Prostate gland (tissue), 2 donors: ENCODE results near the gene KCNJ14. TPM values are rescaled to one million over a fixed set of nuclear protein-coding genes. Genes with fewer than 3 reads are reported as not detected.

Experiments used
- DNase-seq: peaks from one replicate; pipeline ENCODE4 v3.0.0-alpha.2; 2019; ENCODE audit warnings: low spot score
- H3K27ac ChIP-seq, 2 donors: fragments of 200-600 bp; sonication (generic); 2 replicates each; pipeline ENCODE4 v1.5.1; 2017 to 2019
- H3K27me3 ChIP-seq: fragments of 200-600 bp; sonication (generic); replicated peaks from 2 replicates; pipeline ENCODE4 v1.5.1; 2019; ENCODE audit not compliant: insufficient read depth
- H3K36me3 ChIP-seq, 2 donors: fragments of 200-600 bp; sonication (generic); 1 replicate in 1 of 2; 2 replicates in 1 of 2; pipeline versions ENCODE4 v1.5.1 to v1.8.1; 2017 to 2019
- H3K4me1 ChIP-seq: fragments of 200-600 bp; sonication (generic); replicated peaks from 2 replicates; pipeline ENCODE4 v1.5.1; 2019
- H3K4me3 ChIP-seq, 2 donors: fragments of 200-600 bp; sonication (generic); 2 replicates each; pipeline ENCODE4 v1.5.1; 2017 to 2019
- H3K9me3 ChIP-seq: fragments of 200-600 bp; sonication (generic); 2 replicates; pipeline ENCODE4 v1.5.1; 2017
- CTCF ChIP-seq, 4 experiments: fragments of 200-600 bp in 2 of 4; fragments of 450-650 bp in 2 of 4; sonication (generic) in 2 of 4; IDR thresholded peaks; 1 replicate in 3 of 4; 2 replicates in 1 of 4; pipeline ENCODE4 v1.5.1; 2016 to 2019; ENCODE audit warnings: antibody characterized with exemption in 4 of 4, mild to moderate bottlenecking in 2 of 4, moderate library complexity in 2 of 4
- POLR2A ChIP-seq: fragments of 450-650 bp; IDR thresholded peaks from one replicate; pipeline ENCODE4 v1.6.1; 2016; ENCODE audit warnings: antibody characterized with exemption, mild to moderate bottlenecking
- POLR2AphosphoS5 ChIP-seq: sonication (generic); formaldehyde crosslinking; IDR thresholded peaks from one replicate; pipeline ENCODE4 v1.6.1; 2017; ENCODE audit warnings: antibody characterized with exemption
- WGBS: methylation state at CpG from one replicate; pipeline ENCODE4 v1.1.5; 2018; 5-methylcytosine and 5-hydroxymethylcytosine counted together
- intact Hi-C: fragments of 100-400 bp; cut with DNase I; formaldehyde crosslinking; loops from one replicate; pipeline ENCODE4 v1.14.2; 2022
- total RNA-seq, 2 donors: library from RNA; depleted of rRNA; stranded (reverse); fragments of >200 nt; gene quantifications; one replicate each; pipeline ENCODE4 v1.1.0, GENCODE V29; 2016

The KCNJ14 gene
- total RNA-seq, 2 donors from 2014 or later = 0.45 to 2.2 TPM

GRCh38 chr19:48458016-48458415, 2.6 kb downstream of the KCNJ14 start:
- no peaks in the 10 kb centered on the region for H3K9me3 ChIP-seq
- H3K4me1 ChIP-seq = no peaks in the 10 kb centered on the region
- H3K36me3 ChIP-seq = peaks cover 0 to 3% of the 10 kb centered on the region in 2 donors
- no peak overlapping the region for H3K4me3 ChIP-seq
- no peak overlapping the region for H3K27ac ChIP-seq
- 93% methylated on average over 2 of the region's 2 CpGs for WGBS
- TF ChIP-seq CTCF (IDR thresholded peaks at IDR 0.05) = no peak
- TF ChIP-seq POLR2A = no peak
- TF ChIP-seq POLR2AphosphoS5 = no peak
- H3K27me3 ChIP-seq = no peaks in the 10 kb centered on the region
- DNase-seq = no peak
- intact Hi-C loops = no loop called here

GRCh38 chr19:48461651-48461981, 6.2 kb downstream of the KCNJ14 start:
- Histone ChIP-seq H3K9me3 (no peaks in the 10 kb centered on the region), H3K27ac (no peak overlapping the region), H3K4me3 (no peak overlapping the region), H3K27me3 (no peaks in the 10 kb centered on the region), H3K36me3 (no peaks in the 10 kb centered on the region), H3K4me1 (no peaks in the 10 kb centered on the region)
- WGBS = 92% methylated on average over 36 of the region's 36 CpGs
- DNase-seq = no peak
- intact Hi-C loops = no loop called here
- TF ChIP-seq POLR2AphosphoS5 (no peak), POLR2A (no peak), CTCF (IDR thresholded peaks at IDR 0.05) (no peak)

GRCh38 chr19:48461982-48462655, 6.7 kb downstream of the KCNJ14 start:
- no peak overlapping the region for H3K4me3 ChIP-seq

GRCh38 chr19:48465215-48465614, 9.8 kb downstream of the KCNJ14 start:
- 90% methylated on average over 1 of the region's 1 CpG for WGBS
- no peaks in the 10 kb centered on the region for H3K9me3 ChIP-seq
- H3K36me3 ChIP-seq = no peaks in the 10 kb centered on the region
- no peak overlapping the region for H3K27ac ChIP-seq
- H3K4me1 ChIP-seq = peaks cover under 1% of the 10 kb centered on the region
- TF ChIP-seq POLR2A (no peak), POLR2AphosphoS5 (no peak), CTCF (IDR thresholded peaks at IDR 0.05) (no peak)
- intact Hi-C loops = no loop called here
- H3K27me3 ChIP-seq = no peaks in the 10 kb centered on the region
- H3K4me3 ChIP-seq = no peak overlapping the region
- DNase-seq = no peak

More at GRCh38 chr19:48461982-48462655, 6.7 kb downstream of the KCNJ14 start:
- H3K27me3 ChIP-seq = no peaks in the 10 kb centered on the region
- WGBS = 83% methylated on average over 62 of the region's 62 CpGs
- intact Hi-C loops = no loop called here
- TF ChIP-seq POLR2AphosphoS5 (no peak), POLR2A (no peak), CTCF (IDR thresholded peaks at IDR 0.05) (no peak)
- no peaks in the 10 kb centered on the region for H3K36me3 ChIP-seq
- H3K4me1 ChIP-seq = no peaks in the 10 kb centered on the region
- DNase-seq = no peak
- H3K27ac ChIP-seq = no peak overlapping the region
- no peaks in the 10 kb centered on the region for H3K9me3 ChIP-seq
